Mononuclear cell (primary cell): ENCODE measurements around the gene TTC28. TPM values are rescaled to one million over a fixed set of nuclear protein-coding genes. Genes with fewer than 3 reads are reported as not detected.

Experiments used
- H3K27me3 ChIP-seq: 2 replicates; pipeline ENCODE4 v1.6.0; 2011; ENCODE audit warnings: low read length, control low read depth; ENCODE audit not compliant: insufficient read depth
- H3K4me1 ChIP-seq: 2 replicates; pipeline ENCODE4 v1.5.1; 2011; ENCODE audit warnings: mild to moderate bottlenecking, low read length, control low read depth; ENCODE audit not compliant: insufficient read depth
- H3K4me3 ChIP-seq: 2 replicates; pipeline ENCODE4 v1.5.1; 2011; ENCODE audit warnings: mild to moderate bottlenecking, low read length, moderate library complexity
- H3K9me3 ChIP-seq: 2 replicates; pipeline ENCODE4 v1.5.1; 2011; ENCODE audit warnings: low read depth, mild to moderate bottlenecking, control low read depth, low read length
- total RNA-seq: library from RNA; depleted of rRNA; stranded (reverse); fragments of >200 nt; gene quantifications from one replicate; pipeline ENCODE4 v1.2.3, GENCODE V29; 2012

TTC28 gene
- total RNA-seq, 1 donor, result 1.5 TPM

DNA sequence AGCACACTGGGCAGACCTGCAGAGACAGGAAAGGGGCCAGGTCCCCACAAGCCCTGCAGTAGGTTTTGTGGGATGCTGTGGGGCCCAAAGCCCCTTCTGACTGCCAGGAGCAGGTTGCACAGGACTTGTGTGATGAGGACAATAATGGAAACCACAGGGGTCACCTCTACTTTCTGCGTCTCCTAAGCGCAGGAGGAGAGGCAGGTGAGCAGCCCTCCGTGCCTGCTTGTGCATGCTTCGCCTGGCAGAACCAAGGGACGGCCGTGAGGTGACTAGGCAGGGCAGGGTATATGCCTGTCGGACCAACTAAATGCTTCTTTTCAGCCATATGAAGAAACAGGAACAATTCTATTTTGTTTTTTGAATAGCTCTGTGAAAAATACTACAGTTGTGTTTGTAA is 682.7 kb downstream of the TTC28 start:
- no peaks in the 10 kb centered on the region for H3K9me3 ChIP-seq
- no peaks in the 10 kb centered on the region for H3K4me1 ChIP-seq
- no peak overlapping the region for H3K4me3 ChIP-seq
- H3K27me3 ChIP-seq, result no peaks in the 10 kb centered on the region

GRCh38 chr22:27996529-27996925 is 683.1 kb downstream of the TTC28 start:
- no peaks in the 10 kb centered on the region for H3K4me1 ChIP-seq
- H3K4me3 ChIP-seq, result no peak overlapping the region
- H3K27me3 ChIP-seq, result no peaks in the 10 kb centered on the region
- no peaks in the 10 kb centered on the region for H3K9me3 ChIP-seq

GRCh38 chr22:27995801-27996528 is 683.7 kb downstream of the TTC28 start:
- Histone ChIP-seq H3K27me3 (no peaks in the 10 kb centered on the region), H3K4me3 (no peak overlapping the region), H3K9me3 (no peaks in the 10 kb centered on the region), H3K4me1 (no peaks in the 10 kb centered on the region)

- no peaks in the 10 kb centered on the region for H3K27me3 ChIP-seq
- no peak overlapping the region for H3K4me3 ChIP-seq
- H3K4me1 ChIP-seq, result no peaks in the 10 kb centered on the region
- H3K9me3 ChIP-seq, result no peaks in the 10 kb centered on the region
Observed at GRCh38 chr22:27994481-27995331, 684.9 kb downstream of the TTC28 start.

- H3K9me3 ChIP-seq, result no peaks in the 10 kb centered on the region
- no peaks in the 10 kb centered on the region for H3K27me3 ChIP-seq
- no peaks in the 10 kb centered on the region for H3K4me1 ChIP-seq
- no peak overlapping the region for H3K4me3 ChIP-seq
Observed at GRCh38 chr22:27993774-27994350, 685.8 kb downstream of the TTC28 start.

GRCh38 chr22:27993201-27993635 is 686.4 kb downstream of the TTC28 start:
- Histone ChIP-seq H3K4me3 (no peak overlapping the region), H3K4me1 (no peaks in the 10 kb centered on the region), H3K9me3 (no peaks in the 10 kb centered on the region), H3K27me3 (no peaks in the 10 kb centered on the region)

- H3K4me3 ChIP-seq, result no peak overlapping the region
- no peaks in the 10 kb centered on the region for H3K4me1 ChIP-seq
- H3K9me3 ChIP-seq, result no peaks in the 10 kb centered on the region
- no peaks in the 10 kb centered on the region for H3K27me3 ChIP-seq
Observed at GRCh38 chr22:27992294-27993165, 687.1 kb downstream of the TTC28 start.

DNA sequence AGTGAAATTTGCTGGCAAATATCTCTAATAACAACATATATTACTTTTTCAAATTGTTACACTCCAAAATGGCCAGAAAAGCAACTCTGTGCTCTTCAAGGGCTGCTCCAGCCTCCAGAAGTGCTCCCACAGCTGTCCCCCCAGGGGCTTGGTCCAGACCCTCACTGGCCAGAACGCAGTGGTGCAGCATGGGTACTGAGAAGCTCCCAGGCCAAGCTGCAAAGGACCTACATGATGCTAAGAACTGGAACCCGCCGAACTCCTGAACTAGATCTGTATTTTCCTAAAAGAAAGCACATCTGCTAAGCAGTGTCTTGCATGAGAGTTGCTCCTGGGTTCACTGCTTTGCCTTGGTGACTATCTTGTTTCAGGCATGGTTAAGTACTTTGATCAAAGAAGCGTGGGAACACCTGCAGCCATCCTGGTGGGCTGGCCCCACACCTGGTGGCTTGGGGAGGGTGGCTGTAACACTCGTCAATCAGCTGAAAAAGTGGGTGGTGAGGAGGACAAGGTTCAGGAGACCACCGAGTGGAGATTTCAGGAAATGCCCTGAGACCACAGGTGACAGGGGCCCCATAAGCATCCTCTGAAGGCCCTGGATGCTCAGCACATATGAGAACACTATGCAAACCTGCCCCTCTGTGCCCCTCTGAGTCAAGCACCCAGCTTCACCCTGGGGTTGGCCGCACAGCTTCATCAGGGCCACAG is 687.9 kb downstream of the TTC28 start:
- Histone ChIP-seq H3K27me3 (no peaks in the 10 kb centered on the region), H3K4me3 (no peak overlapping the region), H3K4me1 (no peaks in the 10 kb centered on the region), H3K9me3 (no peaks in the 10 kb centered on the region)

DNA sequence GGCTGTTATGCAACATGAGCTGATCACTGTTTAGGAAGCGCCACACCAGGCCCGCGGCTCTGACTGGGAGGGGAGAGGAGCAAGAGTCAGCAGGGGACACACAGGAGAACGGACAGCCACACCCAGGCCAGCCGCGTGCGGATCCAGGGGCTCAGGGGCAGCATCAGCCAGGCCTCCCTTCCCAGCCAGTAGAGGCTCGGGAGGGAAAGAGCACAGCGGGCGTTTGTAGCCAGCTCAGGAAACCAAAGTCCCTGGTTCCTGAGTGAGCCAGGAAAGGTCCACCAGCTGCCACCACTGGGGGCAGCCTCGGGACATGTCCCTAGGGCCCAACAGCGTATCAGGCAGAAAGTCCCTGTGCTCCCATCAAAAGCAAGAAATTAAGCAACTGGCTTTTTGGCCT is 688.8 kb downstream of the TTC28 start:
- H3K9me3 ChIP-seq, result no peaks in the 10 kb centered on the region
- no peak overlapping the region for H3K4me3 ChIP-seq
- H3K27me3 ChIP-seq, result no peaks in the 10 kb centered on the region
- H3K4me1 ChIP-seq, result no peaks in the 10 kb centered on the region

DNA sequence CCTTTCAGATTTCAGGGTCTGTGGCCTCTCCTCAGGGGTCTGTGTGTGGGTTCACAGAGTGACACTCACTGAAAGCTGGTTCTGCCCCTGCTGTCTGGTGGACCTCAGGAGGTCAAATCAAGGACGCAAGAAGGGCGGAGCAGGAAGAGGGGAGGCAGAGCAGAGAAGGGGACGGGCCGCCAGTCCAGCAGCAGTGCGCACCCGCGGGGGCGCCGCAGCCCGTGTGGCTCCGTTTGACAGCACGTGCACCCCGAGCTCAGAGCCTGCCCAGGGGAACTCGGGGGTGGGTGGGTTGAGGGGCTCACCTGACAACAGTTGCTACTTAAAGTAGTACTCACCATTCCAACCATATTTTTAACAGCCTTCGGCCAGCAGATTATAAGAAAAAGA is 689.2 kb downstream of the TTC28 start:
- no peaks in the 10 kb centered on the region for H3K4me1 ChIP-seq
- no peaks in the 10 kb centered on the region for H3K9me3 ChIP-seq
- no peaks in the 10 kb centered on the region for H3K27me3 ChIP-seq
- no peak overlapping the region for H3K4me3 ChIP-seq

DNA sequence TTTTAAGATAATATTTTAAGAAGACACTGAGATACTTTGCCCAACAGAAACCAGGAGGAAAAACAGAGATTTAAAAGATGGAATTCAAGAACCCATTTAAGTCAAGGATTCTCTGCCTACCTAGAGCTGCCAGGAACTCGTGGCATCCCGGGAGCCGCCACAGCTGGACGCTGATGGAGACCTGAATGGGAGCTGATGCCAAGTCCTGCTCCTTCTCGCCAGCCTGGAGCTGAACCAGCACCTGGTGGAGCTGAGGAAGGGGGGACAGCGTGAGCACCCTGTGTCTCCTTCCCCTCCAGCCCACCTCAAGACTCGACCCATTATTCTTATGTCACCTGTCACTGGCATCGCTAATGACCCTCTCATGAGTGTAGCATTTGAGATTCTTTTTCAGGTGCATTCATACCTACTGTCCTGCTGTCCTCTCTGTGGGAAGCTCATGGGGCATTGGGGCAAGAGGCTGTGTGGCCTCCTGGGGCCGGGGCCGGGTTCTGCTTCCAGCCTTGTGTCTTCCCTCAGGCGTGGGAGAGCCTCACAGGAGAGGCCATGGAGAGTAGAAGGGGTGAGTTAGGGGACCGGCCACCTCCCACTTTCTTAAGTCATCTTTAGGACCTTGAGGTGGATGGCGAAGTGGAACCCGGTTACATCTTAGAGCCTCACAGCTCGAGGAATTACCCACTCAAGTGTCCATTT is 689.7 kb downstream of the TTC28 start:
- H3K4me3 ChIP-seq, result no peak overlapping the region
- no peaks in the 10 kb centered on the region for H3K27me3 ChIP-seq
- no peaks in the 10 kb centered on the region for H3K4me1 ChIP-seq
- H3K9me3 ChIP-seq, result no peaks in the 10 kb centered on the region

- Histone ChIP-seq H3K27me3 (no peaks in the 10 kb centered on the region), H3K4me1 (no peaks in the 10 kb centered on the region), H3K4me3 (no peak overlapping the region), H3K9me3 (no peaks in the 10 kb centered on the region)
Observed at GRCh38 chr22:27988704-27989103, 690.9 kb downstream of the TTC28 start.

DNA sequence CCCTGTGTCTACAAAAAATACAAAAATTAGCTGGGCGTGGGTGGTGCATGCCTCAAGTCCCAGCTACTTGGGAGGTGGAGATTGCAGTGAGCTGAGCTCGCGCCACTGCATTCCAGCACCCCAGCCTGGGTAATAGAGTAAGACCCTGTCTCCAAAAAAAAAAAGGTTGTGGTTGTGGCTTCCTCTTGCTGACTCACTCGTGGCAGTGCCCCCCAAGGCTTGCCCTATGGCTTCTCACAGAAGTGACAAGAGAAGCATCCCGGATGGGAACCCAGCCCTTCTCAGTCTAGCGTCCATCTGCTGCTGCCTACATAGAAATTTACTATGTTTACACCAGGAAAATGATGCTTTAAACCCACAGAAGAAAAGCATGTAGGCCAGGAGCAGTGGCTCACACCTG is 692.1 kb downstream of the TTC28 start:
- no peak overlapping the region for H3K4me3 ChIP-seq
- no peaks in the 10 kb centered on the region for H3K4me1 ChIP-seq
- no peaks in the 10 kb centered on the region for H3K9me3 ChIP-seq
- no peaks in the 10 kb centered on the region for H3K27me3 ChIP-seq

- no peaks in the 10 kb centered on the region for H3K9me3 ChIP-seq
- H3K4me1 ChIP-seq, result no peaks in the 10 kb centered on the region
- no peak overlapping the region for H3K4me3 ChIP-seq
- no peaks in the 10 kb centered on the region for H3K27me3 ChIP-seq
Observed at GRCh38 chr22:27986937-27987336, 692.7 kb downstream of the TTC28 start.
